ENCODE data around the gene GATA6.

- TF ChIP-seq CREB1 (CRISPR knock-in tag; IDR thresholded peaks at IDR 0.05; ENCODE audit: low read depth) (no peak), CTCF (conservative IDR thresholded peaks at IDR 0.05; ENCODE audit: low read depth in 2 of 2) (no peak), POLR2AphosphoS5 (IDR thresholded peaks at IDR 0.05; ENCODE audit: low read depth) (no peak), EZH2phosphoT487 (IDR thresholded peaks at IDR 0.05; ENCODE audit: unreplicated experiment) (no peak), ZNF114 (CRISPR knock-in tag; IDR thresholded peaks at IDR 0.05) (no peak), ZNF331 (CRISPR knock-in tag; IDR thresholded peaks at IDR 0.05; ENCODE audit: low read depth) (no peak)
Observed at GRCh38 chr18:22250591-22250996, 81.2 kb downstream of the GATA6 start.
